ENCODE measurements around the gene TCEAL6. TPM values are rescaled to one million over a fixed set of nuclear protein-coding genes. Genes with fewer than 3 reads are reported as not detected.
"Not testable (repeated sequence)": the region's sequence is repeated elsewhere in the genome, so short reads cannot be mapped to it uniquely, and the experiment has no call there.

The TCEAL6 gene
- polyA plus RNA-seq, 1 of the 3 experiments (the other 2 are of a cell fraction) = not detected

GRCh38 chrX:102125436-102125835 lies 16.8 kb downstream of the TCEAL6 start, which contains the start of gene TCEAL2:
Gene TCEAL2, plus strand, starts transcription at chrX:102125679. Its CDS starts 1,152 bp downstream, at chrX:102126831.
- CTCF ChIA-PET; H3K27ac ChIP-seq (ENCODE audit: low read depth in 2 of 2, low read length in 1 of 2); H3K9me3 ChIP-seq; H3K9me2 ChIP-seq; H3K36me3 ChIP-seq (replicated peaks in 1 of 2; ENCODE audit: control insufficient read depth in 1 of 2, insufficient read depth in 2 of 2, low read length in 1 of 2); H3K4me2 ChIP-seq; H3K79me2 ChIP-seq (ENCODE audit: insufficient read depth); H3F3A ChIP-seq (replicated peaks; ENCODE audit: insufficient read depth); H2AFZ ChIP-seq (ENCODE audit: low read depth); H4K20me1 ChIP-seq (ENCODE audit: insufficient read depth); H3K9ac ChIP-seq; H3K4me1 ChIP-seq (ENCODE audit: control insufficient read depth in 1 of 2, insufficient read depth in 2 of 2, low read depth in 1 of 2, low read length in 1 of 2); POLR2A ChIA-PET: not testable (repeated sequence)
- Histone ChIP-seq H3K4me3 (ENCODE audit: low read depth in 2 of 2, low read length in 1 of 2) (peak within 1 kb of the TSS in 1 of 2 experiments; percentile 45; a peak in 2 of 4 replicates), H3K27me3 (ENCODE audit: insufficient read depth) (peaks cover 15% of the 10 kb centered on the region; the same call in 1 of the 2 replicates)
- 0% methylated on average over 7 of the region's 38 CpGs for WGBS (ENCODE audit: low lambda C conversion rate)
- DNase-seq = peak; percentile 52
- TF ChIP-seq USF1 (IDR thresholded peaks at IDR 0.05; ENCODE audit: borderline replicate concordance, low read depth) = peak; percentile 57; the same call in 1 of the 2 replicates

GRCh38 chrX:102125014-102125413 lies 17.3 kb downstream of the TCEAL6 start:
- H3K27ac ChIP-seq (ENCODE audit: low read depth in 2 of 2, low read length in 1 of 2); H3K4me1 ChIP-seq (ENCODE audit: control insufficient read depth in 1 of 2, insufficient read depth in 2 of 2, low read depth in 1 of 2, low read length in 1 of 2); H3K9ac ChIP-seq; DNase-seq; H3K79me2 ChIP-seq (ENCODE audit: insufficient read depth); H3F3A ChIP-seq (replicated peaks; ENCODE audit: insufficient read depth); H3K36me3 ChIP-seq (replicated peaks in 1 of 2; ENCODE audit: control insufficient read depth in 1 of 2, insufficient read depth in 2 of 2, low read length in 1 of 2); H2AFZ ChIP-seq (ENCODE audit: low read depth); CTCF ChIA-PET; H4K20me1 ChIP-seq (ENCODE audit: insufficient read depth); POLR2A ChIA-PET; H3K4me2 ChIP-seq; H3K9me2 ChIP-seq; H3K9me3 ChIP-seq: not testable (repeated sequence)
- WGBS (ENCODE audit: low lambda C conversion rate) = 7% methylated on average over 3 of the region's 10 CpGs
- H3K4me3 ChIP-seq (ENCODE audit: low read depth in 2 of 2, low read length in 1 of 2) = peak overlapping the region in 1 of 2 experiments; percentile 45; a peak in 2 of 4 replicates
- peaks cover 15% of the 10 kb centered on the region; the same call in 1 of the 2 replicates for H3K27me3 ChIP-seq (ENCODE audit: insufficient read depth)

DNA sequence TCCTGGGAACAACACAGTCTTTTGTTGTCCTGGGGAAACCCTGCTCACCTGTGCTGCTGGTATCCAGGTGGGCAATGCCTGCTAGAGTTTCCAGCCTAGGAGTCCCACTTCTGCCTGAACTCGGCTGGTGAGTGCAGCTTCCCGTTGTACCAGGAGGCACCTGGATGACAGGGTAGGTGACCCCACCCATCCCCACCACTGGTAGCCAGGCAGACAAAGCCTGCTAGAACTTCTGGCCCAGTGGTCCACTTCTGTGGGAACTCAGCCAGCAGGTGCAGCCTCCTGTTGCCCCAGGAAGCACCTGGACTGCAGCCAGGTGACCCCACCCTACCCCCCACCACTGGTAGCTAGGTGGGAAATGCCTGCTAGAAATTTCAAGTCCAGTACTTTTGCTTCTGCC lies 26.5 kb downstream of the TCEAL6 start:
- H3K27me3 ChIP-seq (ENCODE audit: insufficient read depth) = no peaks in the 10 kb centered on the region
- no peak overlapping the region for H3K4me3 ChIP-seq (ENCODE audit: low read depth in 2 of 2, low read length in 1 of 2)
- ChIA-PET POLR2A (no interaction called here), CTCF (no interaction called here)
- H3K9ac ChIP-seq = no peak overlapping the region
- H3K4me1 ChIP-seq (ENCODE audit: control insufficient read depth in 1 of 2, insufficient read depth in 2 of 2, low read depth in 1 of 2, low read length in 1 of 2) = no peaks in the 10 kb centered on the region
- no peaks in the 10 kb centered on the region for H4K20me1 ChIP-seq (ENCODE audit: insufficient read depth)
- H3K9me2 ChIP-seq = no peaks in the 10 kb centered on the region
- 0% methylated on average over 1 of the region's 2 CpGs for WGBS (ENCODE audit: low lambda C conversion rate)
- no peak overlapping the region for H2AFZ ChIP-seq (ENCODE audit: low read depth)
- H3K36me3 ChIP-seq (replicated peaks in 1 of 2; ENCODE audit: control insufficient read depth in 1 of 2, insufficient read depth in 2 of 2, low read length in 1 of 2) = no peaks in the 10 kb centered on the region
- H3K9me3 ChIP-seq = no peaks in the 10 kb centered on the region
- no peaks in the 10 kb centered on the region for H3K79me2 ChIP-seq (ENCODE audit: insufficient read depth)
- no peak overlapping the region for H3K4me2 ChIP-seq
- H3K27ac ChIP-seq (ENCODE audit: low read depth in 2 of 2, low read length in 1 of 2) = no peak overlapping the region
- no peak for DNase-seq
- no peaks in the 10 kb centered on the region for H3F3A ChIP-seq (replicated peaks; ENCODE audit: insufficient read depth)
- TF ChIP-seq, protein P1, sequence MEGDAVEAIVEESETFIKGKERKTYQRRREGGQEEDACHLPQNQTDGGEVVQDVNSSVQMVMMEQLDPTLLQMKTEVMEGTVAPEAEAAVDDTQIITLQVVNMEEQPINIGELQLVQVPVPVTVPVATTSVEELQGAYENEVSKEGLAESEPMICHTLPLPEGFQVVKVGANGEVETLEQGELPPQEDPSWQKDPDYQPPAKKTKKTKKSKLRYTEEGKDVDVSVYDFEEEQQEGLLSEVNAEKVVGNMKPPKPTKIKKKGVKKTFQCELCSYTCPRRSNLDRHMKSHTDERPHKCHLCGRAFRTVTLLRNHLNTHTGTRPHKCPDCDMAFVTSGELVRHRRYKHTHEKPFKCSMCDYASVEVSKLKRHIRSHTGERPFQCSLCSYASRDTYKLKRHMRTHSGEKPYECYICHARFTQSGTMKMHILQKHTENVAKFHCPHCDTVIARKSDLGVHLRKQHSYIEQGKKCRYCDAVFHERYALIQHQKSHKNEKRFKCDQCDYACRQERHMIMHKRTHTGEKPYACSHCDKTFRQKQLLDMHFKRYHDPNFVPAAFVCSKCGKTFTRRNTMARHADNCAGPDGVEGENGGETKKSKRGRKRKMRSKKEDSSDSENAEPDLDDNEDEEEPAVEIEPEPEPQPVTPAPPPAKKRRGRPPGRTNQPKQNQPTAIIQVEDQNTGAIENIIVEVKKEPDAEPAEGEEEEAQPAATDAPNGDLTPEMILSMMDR (IDR thresholded peaks at IDR 0.05) = no peak
- TF ChIP-seq FOXJ3 (CRISPR knock-in tag; IDR thresholded peaks at IDR 0.05) (no peak), SMC3 (IDR thresholded peaks at IDR 0.05; ENCODE audit: low read depth, low read length) (no peak), NFIC (IDR thresholded peaks at IDR 0.05; ENCODE audit: borderline replicate concordance) (no peak), ELF1 (IDR thresholded peaks at IDR 0.05) (no peak), SIN3A (IDR thresholded peaks at IDR 0.05; ENCODE audit: borderline replicate concordance, low read depth, low read length) (no peak), GATA2 (CRISPR knock-in tag; IDR thresholded peaks at IDR 0.05) (no peak), RAD21 (IDR thresholded peaks at IDR 0.05; ENCODE audit: low read length) (no peak), TCF12 (IDR thresholded peaks at IDR 0.05) (no peak), YY1 (IDR thresholded peaks at IDR 0.05; ENCODE audit: low read depth) (no peak), PBX3 (IDR thresholded peaks at IDR 0.05) (no peak), TAF1 (IDR thresholded peaks at IDR 0.05; ENCODE audit: borderline replicate concordance, low read depth, low read length) (no peak), FOXM1 (IDR thresholded peaks at IDR 0.05; ENCODE audit: low read depth) (no peak), JUND (IDR thresholded peaks at IDR 0.05) (no peak)
- TF ChIP-seq, protein P2, sequence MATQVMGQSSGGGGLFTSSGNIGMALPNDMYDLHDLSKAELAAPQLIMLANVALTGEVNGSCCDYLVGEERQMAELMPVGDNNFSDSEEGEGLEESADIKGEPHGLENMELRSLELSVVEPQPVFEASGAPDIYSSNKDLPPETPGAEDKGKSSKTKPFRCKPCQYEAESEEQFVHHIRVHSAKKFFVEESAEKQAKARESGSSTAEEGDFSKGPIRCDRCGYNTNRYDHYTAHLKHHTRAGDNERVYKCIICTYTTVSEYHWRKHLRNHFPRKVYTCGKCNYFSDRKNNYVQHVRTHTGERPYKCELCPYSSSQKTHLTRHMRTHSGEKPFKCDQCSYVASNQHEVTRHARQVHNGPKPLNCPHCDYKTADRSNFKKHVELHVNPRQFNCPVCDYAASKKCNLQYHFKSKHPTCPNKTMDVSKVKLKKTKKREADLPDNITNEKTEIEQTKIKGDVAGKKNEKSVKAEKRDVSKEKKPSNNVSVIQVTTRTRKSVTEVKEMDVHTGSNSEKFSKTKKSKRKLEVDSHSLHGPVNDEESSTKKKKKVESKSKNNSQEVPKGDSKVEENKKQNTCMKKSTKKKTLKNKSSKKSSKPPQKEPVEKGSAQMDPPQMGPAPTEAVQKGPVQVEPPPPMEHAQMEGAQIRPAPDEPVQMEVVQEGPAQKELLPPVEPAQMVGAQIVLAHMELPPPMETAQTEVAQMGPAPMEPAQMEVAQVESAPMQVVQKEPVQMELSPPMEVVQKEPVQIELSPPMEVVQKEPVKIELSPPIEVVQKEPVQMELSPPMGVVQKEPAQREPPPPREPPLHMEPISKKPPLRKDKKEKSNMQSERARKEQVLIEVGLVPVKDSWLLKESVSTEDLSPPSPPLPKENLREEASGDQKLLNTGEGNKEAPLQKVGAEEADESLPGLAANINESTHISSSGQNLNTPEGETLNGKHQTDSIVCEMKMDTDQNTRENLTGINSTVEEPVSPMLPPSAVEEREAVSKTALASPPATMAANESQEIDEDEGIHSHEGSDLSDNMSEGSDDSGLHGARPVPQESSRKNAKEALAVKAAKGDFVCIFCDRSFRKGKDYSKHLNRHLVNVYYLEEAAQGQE (IDR thresholded peaks at IDR 0.05; ENCODE audit: low read depth, low read length) = no peak

All from SK-N-SH (cell line).